ENCODE data around the gene ACOD1. TPM values are rescaled to one million over a fixed set of nuclear protein-coding genes. Genes with fewer than 3 reads are reported as not detected.

Gene ACOD1
- polyA plus RNA-seq, 1 of the 3 experiments (the other 2 are of a cell fraction), result not detected

DNA sequence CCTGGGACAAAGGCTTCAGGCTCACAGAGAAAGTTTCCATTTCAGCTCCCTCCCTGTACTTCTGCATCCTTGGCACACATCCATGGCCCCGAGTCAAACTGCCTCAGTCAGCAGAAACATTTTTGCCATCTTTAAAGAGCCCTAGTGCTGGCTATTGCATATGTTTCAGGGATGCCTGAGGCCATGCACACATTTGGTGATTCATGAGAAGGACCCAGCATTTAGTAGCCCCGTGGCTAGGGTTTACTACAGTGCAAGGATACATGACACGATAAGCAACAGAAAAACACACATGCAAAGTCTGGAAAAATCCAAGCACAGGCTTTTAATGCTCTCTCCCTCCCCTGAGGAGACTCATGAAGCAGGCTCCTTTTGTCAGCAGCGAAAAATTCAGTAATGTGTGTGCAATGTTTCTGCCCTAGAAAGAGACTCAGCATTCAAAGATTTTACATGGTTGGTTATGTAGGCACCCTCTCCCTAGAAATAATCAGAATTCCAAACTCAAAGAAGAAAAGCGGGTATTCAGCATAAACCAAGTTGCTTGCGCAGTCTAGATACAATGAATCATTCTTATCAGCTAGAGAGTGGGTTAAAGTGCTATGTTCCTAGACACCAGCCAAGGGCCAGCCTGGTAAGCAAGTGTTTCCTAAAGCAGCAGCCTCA is 17.6 kb downstream of the ACOD1 start:
- Histone ChIP-seq H3K36me3 (replicated peaks in 1 of 2; ENCODE audit: control insufficient read depth in 1 of 2, insufficient read depth in 2 of 2, low read length in 1 of 2) (no peaks in the 10 kb centered on the region), H4K20me1 (ENCODE audit: insufficient read depth) (no peaks in the 10 kb centered on the region), H3F3A (replicated peaks; ENCODE audit: insufficient read depth) (no peaks in the 10 kb centered on the region), H3K4me2 (0 out of 2 replicates have a peak overlapping the region, but pooled peaks have one; percentile 13), H3K79me2 (ENCODE audit: insufficient read depth) (no peaks in the 10 kb centered on the region), H2AFZ (ENCODE audit: low read depth) (no peak overlapping the region), H3K4me3 (ENCODE audit: low read depth in 2 of 2, low read length in 1 of 2) (no peak overlapping the region), H3K27me3 (ENCODE audit: insufficient read depth) (peaks cover 7% of the 10 kb centered on the region; the same call in 1 of the 2 replicates), H3K27ac (ENCODE audit: low read depth in 2 of 2, low read length in 1 of 2) (no peak overlapping the region), H3K9ac (no peak overlapping the region), H3K4me1 (ENCODE audit: control insufficient read depth in 1 of 2, insufficient read depth in 2 of 2, low read depth in 1 of 2, low read length in 1 of 2) (peaks cover 0 to 4% of the 10 kb centered on the region in 2 experiments; a peak in 1 of 4 replicates), H3K9me2 (no peaks in the 10 kb centered on the region), H3K9me3 (no peaks in the 10 kb centered on the region)
- WGBS (ENCODE audit: low lambda C conversion rate), result 41% methylated on average over 6 of the region's 6 CpGs
- ChIA-PET CTCF (interaction anchor here (1.9 kb wide), 1 partner anchor 14 kb away, joined by 8 read pairs; no protein-coding TSS in a partner anchor), POLR2A (no interaction called here)
- peak; percentile 54 for DNase-seq
- TF ChIP-seq RCOR1 (IDR thresholded peaks at IDR 0.05; ENCODE audit: low read length) (0 out of 2 replicates have a peak, but pooled peaks have one; percentile 12), ELF1 (IDR thresholded peaks at IDR 0.05) (no peak)

DNA sequence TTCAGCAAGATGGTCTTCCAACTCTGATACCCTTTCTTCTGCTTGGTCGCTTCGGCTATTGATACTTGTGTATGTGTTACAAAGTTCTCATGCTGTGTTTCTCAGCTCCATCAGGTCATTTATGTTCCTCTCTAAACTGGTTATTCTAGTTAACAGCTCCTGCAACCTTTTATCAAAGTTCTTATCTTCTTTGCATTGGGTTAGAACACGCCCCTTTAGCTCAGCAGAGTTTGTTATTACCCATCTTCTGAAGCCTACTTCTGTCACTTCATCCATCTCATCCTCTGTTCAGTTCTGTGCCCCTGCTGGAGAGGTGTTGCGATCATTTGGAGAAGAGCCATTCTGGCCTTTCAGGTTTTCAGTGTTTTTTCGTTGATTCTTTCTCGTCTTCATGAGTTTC is 18.7 kb downstream of the ACOD1 start:
- Histone ChIP-seq H2AFZ (ENCODE audit: low read depth) (no peak overlapping the region), H3K27ac (ENCODE audit: low read depth in 2 of 2, low read length in 1 of 2) (no peak overlapping the region), H3K36me3 (replicated peaks in 1 of 2; ENCODE audit: control insufficient read depth in 1 of 2, insufficient read depth in 2 of 2, low read length in 1 of 2) (no peaks in the 10 kb centered on the region), H3K27me3 (ENCODE audit: insufficient read depth) (peaks cover 7% of the 10 kb centered on the region; the same call in 1 of the 2 replicates), H3K9ac (no peak overlapping the region), H3K4me2 (no peak overlapping the region), H3K79me2 (ENCODE audit: insufficient read depth) (no peaks in the 10 kb centered on the region), H3K4me3 (ENCODE audit: low read depth in 2 of 2, low read length in 1 of 2) (no peak overlapping the region), H3K4me1 (ENCODE audit: control insufficient read depth in 1 of 2, insufficient read depth in 2 of 2, low read depth in 1 of 2, low read length in 1 of 2) (peaks cover 0 to 4% of the 10 kb centered on the region in 2 experiments; a peak in 1 of 4 replicates), H3K9me3 (no peaks in the 10 kb centered on the region), H3F3A (replicated peaks; ENCODE audit: insufficient read depth) (no peaks in the 10 kb centered on the region), H3K9me2 (no peaks in the 10 kb centered on the region), H4K20me1 (ENCODE audit: insufficient read depth) (no peaks in the 10 kb centered on the region)
- ChIA-PET CTCF (interaction anchor here (1.9 kb wide), 1 partner anchor 13 kb away, joined by 8 read pairs; no protein-coding TSS in a partner anchor), POLR2A (no interaction called here)
- no peak for DNase-seq
- TF ChIP-seq FOXJ3 (CRISPR knock-in tag; IDR thresholded peaks at IDR 0.05), result no peak
- no peak for TF ChIP-seq TEAD4 (IDR thresholded peaks at IDR 0.05; ENCODE audit: borderline replicate concordance, insufficient read depth)
- TF ChIP-seq RCOR1 (IDR thresholded peaks at IDR 0.05; ENCODE audit: low read length), result no peak
- TF ChIP-seq, protein P1, sequence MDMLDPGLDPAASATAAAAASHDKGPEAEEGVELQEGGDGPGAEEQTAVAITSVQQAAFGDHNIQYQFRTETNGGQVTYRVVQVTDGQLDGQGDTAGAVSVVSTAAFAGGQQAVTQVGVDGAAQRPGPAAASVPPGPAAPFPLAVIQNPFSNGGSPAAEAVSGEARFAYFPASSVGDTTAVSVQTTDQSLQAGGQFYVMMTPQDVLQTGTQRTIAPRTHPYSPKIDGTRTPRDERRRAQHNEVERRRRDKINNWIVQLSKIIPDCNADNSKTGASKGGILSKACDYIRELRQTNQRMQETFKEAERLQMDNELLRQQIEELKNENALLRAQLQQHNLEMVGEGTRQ (IDR thresholded peaks at IDR 0.05; ENCODE audit: borderline replicate concordance, low read depth, low read length), result no peak
- TF ChIP-seq NRF1 (IDR thresholded peaks at IDR 0.05; ENCODE audit: low read depth, low read length), result no peak
- no peak for TF ChIP-seq ELF1 (IDR thresholded peaks at IDR 0.05)
- no peak for TF ChIP-seq GATA2 (CRISPR knock-in tag; IDR thresholded peaks at IDR 0.05)
- TF ChIP-seq, protein P2, sequence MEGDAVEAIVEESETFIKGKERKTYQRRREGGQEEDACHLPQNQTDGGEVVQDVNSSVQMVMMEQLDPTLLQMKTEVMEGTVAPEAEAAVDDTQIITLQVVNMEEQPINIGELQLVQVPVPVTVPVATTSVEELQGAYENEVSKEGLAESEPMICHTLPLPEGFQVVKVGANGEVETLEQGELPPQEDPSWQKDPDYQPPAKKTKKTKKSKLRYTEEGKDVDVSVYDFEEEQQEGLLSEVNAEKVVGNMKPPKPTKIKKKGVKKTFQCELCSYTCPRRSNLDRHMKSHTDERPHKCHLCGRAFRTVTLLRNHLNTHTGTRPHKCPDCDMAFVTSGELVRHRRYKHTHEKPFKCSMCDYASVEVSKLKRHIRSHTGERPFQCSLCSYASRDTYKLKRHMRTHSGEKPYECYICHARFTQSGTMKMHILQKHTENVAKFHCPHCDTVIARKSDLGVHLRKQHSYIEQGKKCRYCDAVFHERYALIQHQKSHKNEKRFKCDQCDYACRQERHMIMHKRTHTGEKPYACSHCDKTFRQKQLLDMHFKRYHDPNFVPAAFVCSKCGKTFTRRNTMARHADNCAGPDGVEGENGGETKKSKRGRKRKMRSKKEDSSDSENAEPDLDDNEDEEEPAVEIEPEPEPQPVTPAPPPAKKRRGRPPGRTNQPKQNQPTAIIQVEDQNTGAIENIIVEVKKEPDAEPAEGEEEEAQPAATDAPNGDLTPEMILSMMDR (IDR thresholded peaks at IDR 0.05), result no peak
- no peak for TF ChIP-seq TAF1 (IDR thresholded peaks at IDR 0.05; ENCODE audit: borderline replicate concordance, low read depth, low read length)
- no peak for TF ChIP-seq JUND (IDR thresholded peaks at IDR 0.05)
- TF ChIP-seq RFX5 (IDR thresholded peaks at IDR 0.05; ENCODE audit: low read length), result no peak
- TF ChIP-seq RXRA (IDR thresholded peaks at IDR 0.05; ENCODE audit: borderline replicate concordance, low read depth), result no peak
- no peak for TF ChIP-seq MEF2A (IDR thresholded peaks at IDR 0.05; ENCODE audit: borderline replicate concordance, low read depth)
- no peak for TF ChIP-seq SMC3 (IDR thresholded peaks at IDR 0.05; ENCODE audit: low read depth, low read length)
- no peak for TF ChIP-seq POLR2AphosphoS5 (IDR thresholded peaks at IDR 0.05; ENCODE audit: low read depth, low read length)
- WGBS (ENCODE audit: low lambda C conversion rate), result 76% methylated on average over 6 of the region's 6 CpGs
